ENCODE results near the gene PNPLA5. TPM values are rescaled to one million over a fixed set of nuclear protein-coding genes. Genes with fewer than 3 reads are reported as not detected.

The PNPLA5 gene
- polyA plus RNA-seq, 2 of the 4 experiments (the other 2 are of a cell fraction): not detected

- Histone ChIP-seq H3K27ac (no peak overlapping the region), H3K4me2 (no peak overlapping the region), H3K4me3 (no peak overlapping the region), H3K9me3 (no peaks in the 10 kb centered on the region), H3K4me1 (no peaks in the 10 kb centered on the region)
- FAIRE-seq: no peak
- DNase-seq (ENCODE audit: low read depth in 1 of 2, low spot score in 1 of 2): peak; percentile 26 to 28
- peak; percentile 70 to 90 for ATAC-seq
- POLR2A ChIA-PET: no interaction called here
- TF ChIP-seq ESRRA (IDR thresholded peaks at IDR 0.05; ENCODE audit: borderline replicate concordance, low read length) (no peak), ELK1 (IDR thresholded peaks at IDR 0.05; ENCODE audit: low read depth, low read length) (no peak), KDM1A (IDR thresholded peaks at IDR 0.05; ENCODE audit: low read depth) (no peak), PBX3 (IDR thresholded peaks at IDR 0.05) (no peak), GATA3 (IDR thresholded peaks at IDR 0.05; ENCODE audit: borderline replicate concordance) (no peak), EHMT2 (IDR thresholded peaks at IDR 0.05; ENCODE audit: low read depth) (peak; percentile 80), REST (IDR thresholded peaks at IDR 0.05) (peak; percentile 98), MAFK (IDR thresholded peaks at IDR 0.05; ENCODE audit: partially characterized antibody) (peak; percentile 18), ZFP36 (IDR thresholded peaks at IDR 0.05; ENCODE audit: borderline replicate concordance, partially characterized antibody) (no peak), RFX5 (IDR thresholded peaks at IDR 0.05) (no peak), ZNF302 (CRISPR knock-in tag; IDR thresholded peaks at IDR 0.05) (no peak), FOSL2 (IDR thresholded peaks at IDR 0.05) (no peak), FOSL2 (CRISPR knock-in tag; IDR thresholded peaks at IDR 0.05) (no peak), HOXB5 (CRISPR knock-in tag; IDR thresholded peaks at IDR 0.05) (no peak), BCL3 (IDR thresholded peaks at IDR 0.05) (no peak)
- 12% methylated on average over 11 of the region's 11 CpGs for WGBS (ENCODE audit: missing lambda C conversion rate)
- CTCF ChIA-PET: interaction anchor here (1.6 to 3.1 kb wide), 2 partner anchors 16 to 594 kb away, joined by 4 to 21 read pairs; no protein-coding TSS in a partner anchor
Observed at GRCh38 chr22:43867839-43868635, 23.8 kb downstream of the PNPLA5 start.

- Histone ChIP-seq H3K27ac (no peak overlapping the region), H3K9me3 (no peaks in the 10 kb centered on the region), H3K4me2 (peak overlapping the region; percentile 57), H3K4me3 (peak overlapping the region; percentile 23; the same call in 1 of the 3 replicates), H3K4me1 (no peaks in the 10 kb centered on the region)
- WGBS (ENCODE audit: missing lambda C conversion rate): 56% methylated on average over 11 of the region's 11 CpGs
- ChIA-PET POLR2A (interaction anchor here (0.6 kb wide), 1 partner anchor 349 kb away, joined by 9 read pairs; no protein-coding TSS in a partner anchor), CTCF (interaction anchor here (0.9 kb wide), 1 partner anchor 1404 kb away, joined by 3 read pairs; no protein-coding TSS in a partner anchor)
- DNase-seq (ENCODE audit: low read depth in 1 of 2, low spot score in 1 of 2): no peak
- no peak for TF ChIP-seq EP300 (IDR thresholded peaks at IDR 0.05)
- TF ChIP-seq HEYL (CRISPR knock-in tag; IDR thresholded peaks at IDR 0.05): no peak
- no peak for TF ChIP-seq CEBPB (IDR thresholded peaks at IDR 0.05)
- TF ChIP-seq SMC3 (IDR thresholded peaks at IDR 0.05): no peak
- no peak for TF ChIP-seq KDM1A (IDR thresholded peaks at IDR 0.05; ENCODE audit: low read depth)
- no peak for TF ChIP-seq HES2 (IDR thresholded peaks at IDR 0.05)
- no peak for ATAC-seq
- no peak for FAIRE-seq
Observed at GRCh38 chr22:43862882-43863202, 29.0 kb downstream of the PNPLA5 start.

All from A549 (cell line).